Activated CD4-positive, alpha-beta T cell treated with anti-CD3 and anti-CD28 coated beads, Interleukin-2, Interleukin-6, amounts not matched to agents 100 ng/mL and 50 ng/mL, durations not matched to agents 16 hours and 8 hours (primary cell): ENCODE measurements around the gene GLIS1.

ENCODE experiments used
- DNase-seq: peaks from one replicate; pipeline ENCODE4 v3.0.0-alpha.2; 2020

Gene GLIS1

DNA sequence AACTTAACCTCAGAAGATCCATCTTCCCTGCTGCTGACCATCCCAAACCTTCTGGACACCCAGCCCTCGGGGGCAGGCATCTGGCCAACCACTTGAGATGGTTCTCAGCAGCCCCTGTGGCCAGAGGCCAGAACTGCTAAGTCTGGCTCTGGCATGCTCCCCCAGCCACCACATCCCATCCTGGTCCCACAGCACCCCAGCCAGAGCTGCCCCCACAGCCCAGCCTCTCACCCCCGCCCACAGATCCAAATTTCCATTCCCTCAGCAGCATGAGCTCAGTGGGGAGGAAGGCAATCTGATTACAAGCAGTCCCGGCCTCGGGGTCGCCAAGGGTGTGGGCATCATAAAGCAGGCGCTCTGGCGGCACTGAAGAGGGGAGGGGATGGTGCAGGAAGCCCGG lies 45.6 kb downstream of the GLIS1 start:
- no peak for DNase-seq

DNA sequence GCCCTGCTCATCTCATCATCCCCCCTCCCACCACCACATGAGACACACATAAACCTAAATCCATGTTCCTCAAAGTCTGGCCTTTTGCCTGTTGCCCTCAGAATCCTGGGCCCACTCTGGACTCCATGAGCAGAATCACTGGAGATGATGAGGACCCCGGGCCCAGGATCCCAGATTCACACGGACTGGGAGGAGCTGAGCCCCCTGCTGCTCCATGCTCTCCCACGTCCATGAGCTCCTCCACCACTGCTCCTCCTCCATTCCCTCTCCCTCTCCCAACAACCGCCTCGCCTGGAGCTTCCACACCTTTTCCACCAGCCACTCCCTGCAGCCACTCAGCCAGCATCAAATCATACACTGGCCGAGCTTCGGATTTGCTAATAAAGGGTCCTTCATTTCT lies 47.6 kb downstream of the GLIS1 start:
- no peak for DNase-seq

- DNase-seq = no peak
Observed at GRCh38 chr1:53690411-53690810, 48.6 kb downstream of the GLIS1 start.

GRCh38 chr1:53689736-53690326 lies 49.1 kb downstream of the GLIS1 start:
- DNase-seq = no peak

DNA sequence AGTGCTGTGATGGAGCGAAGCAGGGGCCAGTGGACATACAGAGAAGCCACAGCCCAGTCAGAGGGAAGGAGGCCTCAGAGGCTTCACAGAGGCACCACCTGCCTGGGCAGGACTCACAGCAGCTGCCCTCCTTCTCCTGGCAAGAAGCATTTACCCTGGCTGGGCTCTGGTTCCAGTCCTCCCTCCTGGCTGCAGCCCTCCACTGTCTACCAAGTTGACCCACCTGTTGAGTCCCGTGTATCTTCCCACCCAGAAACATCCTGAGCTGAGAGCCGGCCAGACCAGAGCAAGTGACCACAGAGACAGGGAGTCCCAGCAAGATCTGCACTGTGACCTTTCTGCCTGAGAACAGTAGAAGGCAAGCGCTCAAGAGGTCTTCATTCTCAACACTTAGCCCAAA lies 49.7 kb downstream of the GLIS1 start:
- no peak for DNase-seq

- no peak for DNase-seq
Observed at GRCh38 chr1:53688381-53689102, 50.4 kb downstream of the GLIS1 start.

DNA sequence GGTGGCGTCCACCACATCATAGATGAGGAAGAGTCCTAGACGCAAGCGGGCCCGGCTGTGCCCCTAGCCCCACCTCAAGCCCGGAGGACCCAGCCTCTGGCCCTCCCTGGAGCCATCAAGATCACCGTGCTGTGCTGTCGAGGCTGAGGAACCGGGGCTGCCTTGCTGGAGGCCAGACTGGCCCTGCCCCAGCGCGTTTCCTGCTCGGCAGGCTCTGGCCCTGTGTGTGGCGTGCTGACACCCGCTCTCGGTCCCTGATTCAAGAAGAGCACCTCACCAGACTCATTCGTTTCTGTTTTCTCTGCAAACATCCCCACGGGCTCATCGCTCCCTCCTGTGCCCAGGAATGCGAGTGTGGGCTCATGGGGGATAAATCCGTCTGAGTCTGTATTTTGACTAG lies 51.1 kb downstream of the GLIS1 start:
- DNase-seq = no peak

DNA sequence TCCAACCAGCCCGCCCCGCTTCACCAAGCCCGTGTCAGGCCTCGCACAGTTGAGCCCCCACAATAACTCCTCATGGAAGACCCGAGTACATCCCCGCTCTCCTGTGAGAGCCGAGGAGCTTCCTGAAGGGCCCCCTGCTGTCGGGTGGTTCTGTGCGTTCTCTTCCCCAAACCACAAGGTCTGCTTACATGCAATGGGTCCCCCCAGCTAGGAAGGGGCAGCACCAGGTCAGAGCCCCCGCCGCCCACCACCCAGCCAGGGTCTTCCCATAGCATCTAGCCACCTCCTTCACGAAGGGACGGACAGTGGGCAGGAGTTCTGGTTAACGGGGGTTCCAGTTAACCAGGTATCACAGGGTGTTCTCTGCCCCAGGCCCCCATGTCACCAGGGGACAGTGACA lies 51.5 kb downstream of the GLIS1 start:
- no peak for DNase-seq

DNA sequence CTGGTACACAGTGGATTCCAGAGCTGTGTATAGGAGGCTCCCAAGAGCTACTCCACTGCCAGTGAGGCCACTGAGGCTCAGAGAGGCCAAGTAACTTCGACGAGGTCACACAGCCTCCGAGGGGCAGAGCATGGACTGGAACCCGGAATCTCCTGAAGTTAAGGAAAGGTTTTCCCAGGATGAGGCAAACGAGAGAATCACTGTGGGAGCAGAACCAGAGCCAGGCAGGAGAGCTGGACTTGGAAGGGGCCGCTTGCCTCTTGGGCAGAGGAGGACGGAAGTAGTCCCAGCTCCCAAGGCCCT lies 52.0 kb downstream of the GLIS1 start:
- no peak for DNase-seq

DNA sequence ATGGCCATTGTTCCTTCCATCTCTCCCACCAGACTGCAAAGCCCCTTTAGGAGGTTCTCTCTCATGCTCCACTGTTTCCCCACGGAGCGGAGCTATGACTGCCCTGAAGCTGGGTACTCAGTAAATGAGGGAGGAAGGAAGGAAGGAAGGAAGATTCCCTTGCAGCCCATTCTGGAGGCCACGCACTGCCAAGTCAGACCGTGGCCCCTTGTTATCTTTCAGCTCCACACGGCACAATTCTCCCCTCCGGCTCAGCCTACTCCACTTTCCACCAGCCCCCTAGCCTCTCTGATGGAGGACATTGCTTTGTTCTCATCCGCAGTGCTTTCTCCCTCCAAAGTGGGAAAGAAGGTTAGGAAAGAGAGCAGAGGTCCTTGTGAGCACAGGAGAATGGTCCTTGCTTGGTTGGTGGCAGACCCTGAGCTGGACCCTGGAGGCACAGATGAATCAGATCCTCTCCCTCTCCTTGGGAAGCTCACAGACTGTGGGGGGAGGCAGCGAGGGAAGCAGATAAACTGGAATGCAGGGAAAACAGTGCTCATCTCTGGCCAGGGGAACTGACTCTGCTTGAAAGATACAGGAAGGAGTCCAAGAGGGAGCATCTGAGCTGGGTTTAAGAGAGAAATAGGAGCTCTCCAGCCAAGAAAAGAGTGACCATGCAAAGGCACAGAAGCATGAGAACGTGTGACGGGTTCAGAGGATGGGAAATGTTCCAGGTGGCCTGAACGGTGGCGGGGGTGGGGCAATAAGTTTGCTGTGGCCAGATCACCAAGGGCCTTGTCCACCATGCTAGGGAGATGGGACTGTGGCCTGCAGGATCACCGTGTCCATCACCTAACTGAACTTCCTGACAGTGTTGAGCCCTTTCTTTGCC lies 52.6 kb downstream of the GLIS1 start:
- no peak for DNase-seq

GRCh38 chr1:53685272-53686051 lies 53.5 kb downstream of the GLIS1 start:
- DNase-seq = no peak

GRCh38 chr1:53684741-53685140 lies 54.2 kb downstream of the GLIS1 start:
- DNase-seq = no peak

GRCh38 chr1:53683986-53684740 lies 54.8 kb downstream of the GLIS1 start:
- DNase-seq = no peak

DNA sequence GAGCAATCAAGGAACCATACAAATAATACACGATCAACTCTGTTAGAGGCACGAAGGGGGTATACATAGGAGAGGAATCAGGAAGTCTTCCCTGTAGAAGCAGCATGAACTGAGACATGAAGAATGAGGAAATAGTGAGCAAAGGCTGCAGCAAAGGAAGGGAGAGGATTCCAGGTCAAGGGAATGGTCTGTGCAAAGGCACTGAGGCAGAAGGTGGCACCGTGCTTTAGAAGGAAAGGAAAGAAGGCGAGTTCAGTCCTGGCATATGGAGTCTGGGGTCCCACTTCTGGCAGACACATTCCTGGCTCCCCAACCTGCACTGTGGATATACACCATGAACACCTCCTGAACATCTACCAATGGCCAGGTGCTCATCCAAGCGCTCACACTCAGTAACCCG lies 56.1 kb downstream of the GLIS1 start:
- no peak for DNase-seq

GRCh38 chr1:53681977-53682685 lies 56.8 kb downstream of the GLIS1 start:
- DNase-seq = peak; percentile 33

DNA sequence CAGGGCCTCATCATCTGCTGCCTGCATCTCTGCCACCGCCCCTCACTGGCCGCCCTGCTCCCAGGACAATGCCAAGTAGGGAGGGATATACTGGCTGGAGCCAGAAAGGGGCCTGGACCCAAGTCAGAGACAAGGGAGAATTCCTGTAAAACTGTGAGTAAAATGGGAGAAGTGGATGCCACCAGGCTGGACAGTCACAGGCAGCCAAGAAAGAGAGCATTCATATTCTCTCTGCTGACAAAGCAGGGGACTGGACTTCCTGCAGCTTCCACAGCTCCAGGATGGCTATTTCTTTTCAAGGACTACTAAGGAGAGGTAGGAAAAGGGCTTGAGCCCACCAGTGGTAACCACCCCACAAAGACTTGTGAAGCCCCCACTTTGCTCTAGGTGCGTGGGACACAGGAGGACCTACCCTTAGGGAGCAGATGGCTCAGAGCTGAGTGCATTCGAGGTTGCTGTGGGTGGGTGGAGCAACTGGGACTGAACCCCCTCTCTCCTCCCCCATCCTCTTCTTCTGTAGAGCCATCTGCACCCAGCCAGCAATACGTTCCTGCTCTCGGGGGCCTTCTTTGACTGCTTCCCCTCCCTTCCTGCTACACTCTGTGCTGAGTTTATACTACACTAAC lies 57.5 kb downstream of the GLIS1 start:
- DNase-seq = no peak

GRCh38 chr1:53680868-53681267 lies 58.1 kb downstream of the GLIS1 start:
- no peak for DNase-seq

- no peak for DNase-seq
Observed at GRCh38 chr1:53678938-53679825, 59.8 kb downstream of the GLIS1 start.

DNA sequence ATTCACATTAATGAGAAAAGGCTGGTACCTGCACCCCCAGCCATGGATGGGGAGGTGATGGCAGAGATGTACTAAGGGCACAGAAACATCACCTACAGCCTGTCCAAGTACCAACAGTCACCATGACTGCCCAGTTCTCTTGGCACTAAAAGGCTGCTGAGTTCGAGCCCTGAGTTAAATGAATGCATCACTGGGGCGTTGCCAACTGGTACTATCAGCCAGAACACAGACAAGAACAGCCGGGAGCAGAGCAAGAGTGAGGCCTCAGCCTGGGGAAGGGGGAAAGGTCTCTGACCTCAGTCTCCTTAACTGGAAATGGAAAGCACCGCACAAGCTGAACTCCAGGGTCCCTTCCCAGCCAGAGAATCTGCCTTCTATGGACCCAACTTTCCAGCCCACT lies 60.5 kb downstream of the GLIS1 start:
- no peak for DNase-seq

DNA sequence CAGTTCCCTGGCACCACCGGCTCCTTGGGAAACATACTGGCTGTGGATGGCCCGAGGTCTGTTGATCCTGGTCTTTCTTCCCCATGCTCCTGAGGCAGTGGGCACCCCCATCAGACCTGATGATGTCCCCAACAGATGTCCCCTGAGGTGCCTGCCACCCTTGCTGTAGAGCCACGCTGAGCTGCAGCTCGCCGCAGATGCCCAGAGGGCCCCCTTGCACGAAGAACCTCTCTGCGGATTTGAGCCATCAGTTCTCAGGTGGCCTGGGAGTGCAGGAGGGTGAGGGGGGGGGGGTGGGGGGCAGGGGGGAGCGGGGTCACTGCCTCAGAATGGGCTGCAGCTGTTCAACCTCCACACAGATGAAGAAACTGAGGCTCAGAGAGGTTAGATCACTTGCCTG lies 60.9 kb downstream of the GLIS1 start:
- no peak for DNase-seq
